ENCODE results near the gene TMEM196. TPM values are rescaled to one million over a fixed set of nuclear protein-coding genes. Genes with fewer than 3 reads are reported as not detected.

The TMEM196 gene
- total and polyA plus RNA-seq, 8 donors, result 0.19 to 5.2 (median 0.66) TPM

DNA sequence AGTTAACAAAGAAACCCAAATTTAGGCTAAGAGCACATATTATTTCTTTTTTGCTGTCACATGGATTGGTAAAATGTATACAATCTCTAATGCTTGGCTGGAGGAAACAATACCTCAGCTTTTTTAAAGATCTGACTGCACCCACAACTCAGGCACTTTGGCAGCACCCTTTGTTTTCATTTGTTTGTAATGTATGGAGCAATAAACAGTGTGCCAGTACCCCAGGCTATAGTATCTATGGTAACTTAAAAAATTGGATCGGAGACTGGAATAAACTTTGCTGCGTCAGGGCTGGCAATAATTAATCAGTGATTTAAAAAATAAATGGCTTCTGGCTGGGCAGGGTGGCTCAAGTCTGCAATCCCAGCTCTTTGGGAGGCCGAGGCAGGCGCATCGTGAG, 91.8 kb downstream of the TMEM196 start:
- Histone ChIP-seq H3K4me3 (no peak overlapping the region), H3K4me1 (no peaks in the 10 kb centered on the region), H3K36me3 (no peaks in the 10 kb centered on the region), H3K9me3 (no peaks in the 10 kb centered on the region), H3K27me3 (no peaks in the 10 kb centered on the region), H3K27ac (no peak overlapping the region)
- intact Hi-C loops (cut with DNase I), result no loop called here
- TF ChIP-seq CTCF (IDR thresholded peaks at IDR 0.05), result no peak
- no peak for DNase-seq
- no peak for FAIRE-seq
- no peak for ATAC-seq
- WGBS, 2 donors, result 79 to 84% methylated on average over 5 of the region's 5 CpGs

- Histone ChIP-seq H3K36me3 (no peaks in the 10 kb centered on the region), H3K9me3 (no peaks in the 10 kb centered on the region), H3K27me3 (no peaks in the 10 kb centered on the region), H3K27ac (no peak overlapping the region), H3K4me1 (no peaks in the 10 kb centered on the region), H3K4me3 (no peak overlapping the region)
- intact Hi-C loops (cut with DNase I), result no loop called here
- DNase-seq (no peak), FAIRE-seq (no peak), ATAC-seq (no peak)
- WGBS, 2 donors, result 53 to 63% methylated on average over 2 of the region's 2 CpGs
- no peak for TF ChIP-seq CTCF (IDR thresholded peaks at IDR 0.05)
Measured at GRCh38 chr7:19677180-19677579, 96.2 kb downstream of the TMEM196 start.

DNA sequence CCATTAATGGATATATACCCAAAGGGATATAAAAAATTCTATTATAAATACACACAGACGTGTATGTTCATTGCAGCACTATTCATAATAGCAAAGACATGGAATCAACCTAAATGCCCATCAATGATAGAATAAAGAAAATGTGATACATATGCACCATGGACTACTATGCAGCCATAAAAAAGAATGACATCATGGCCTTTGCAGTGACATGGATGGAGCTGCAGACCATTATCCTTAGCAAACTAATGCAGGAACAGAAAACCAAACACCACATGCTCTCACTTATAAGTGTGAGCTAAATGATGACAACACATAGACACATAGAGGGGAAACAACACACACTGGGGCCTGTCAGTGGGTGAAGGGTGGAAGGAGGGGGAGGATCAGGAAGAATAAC, 97.6 kb downstream of the TMEM196 start:
- no peak for TF ChIP-seq CTCF (IDR thresholded peaks at IDR 0.05)
- Histone ChIP-seq H3K4me3 (no peak overlapping the region), H3K9me3 (no peaks in the 10 kb centered on the region), H3K36me3 (no peaks in the 10 kb centered on the region), H3K27me3 (no peaks in the 10 kb centered on the region), H3K27ac (no peak overlapping the region), H3K4me1 (no peaks in the 10 kb centered on the region)
- intact Hi-C loops (cut with DNase I), result no loop called here
- no peak for DNase-seq
- 43 to 57% methylated on average over 1 of the region's 1 CpG for WGBS, 2 donors
- no peak for ATAC-seq
- FAIRE-seq, result no peak

DNA sequence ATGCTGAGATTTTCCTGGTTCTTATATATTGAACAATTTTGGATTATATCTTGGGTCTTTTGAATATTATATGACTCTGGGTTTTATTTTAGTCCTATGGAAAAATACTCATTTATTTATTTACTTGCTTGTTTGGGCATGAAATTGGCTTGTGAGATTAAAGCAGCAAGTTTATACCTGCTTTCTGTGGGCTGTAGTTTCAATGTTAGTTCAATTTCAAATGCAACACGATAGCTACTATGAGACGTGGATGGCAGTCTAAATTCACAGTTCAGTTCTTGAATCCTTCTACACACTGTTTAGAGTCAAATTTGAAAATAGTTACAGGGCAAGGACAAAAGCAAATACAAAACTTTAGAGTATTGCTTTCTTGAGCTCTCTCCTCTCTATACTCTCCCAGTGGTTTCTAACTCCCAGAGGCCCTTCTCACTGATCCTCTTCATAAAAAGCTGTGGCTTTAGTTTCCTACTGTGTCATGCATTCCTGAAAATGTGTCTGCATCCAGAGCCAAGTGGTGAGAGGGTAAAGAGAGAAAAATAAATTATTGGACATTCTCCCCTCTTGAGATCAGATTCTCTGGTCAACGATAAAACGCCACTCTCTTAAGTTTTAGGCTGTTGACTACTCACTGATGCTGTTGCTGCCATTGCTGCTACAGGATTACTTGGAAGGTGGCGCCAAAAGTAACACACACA, 99.0 kb downstream of the TMEM196 start:
- Histone ChIP-seq H3K36me3 (no peaks in the 10 kb centered on the region), H3K27ac (no peak overlapping the region), H3K27me3 (no peaks in the 10 kb centered on the region), H3K4me1 (no peaks in the 10 kb centered on the region), H3K4me3 (no peak overlapping the region), H3K9me3 (no peaks in the 10 kb centered on the region)
- DNase-seq, result no peak
- ATAC-seq, result no peak
- TF ChIP-seq CTCF (IDR thresholded peaks at IDR 0.05), result no peak
- no peak for FAIRE-seq
- intact Hi-C loops (cut with DNase I), result no loop called here
- 61 to 74% methylated on average over 5 of the region's 5 CpGs for WGBS, 2 donors

DNA sequence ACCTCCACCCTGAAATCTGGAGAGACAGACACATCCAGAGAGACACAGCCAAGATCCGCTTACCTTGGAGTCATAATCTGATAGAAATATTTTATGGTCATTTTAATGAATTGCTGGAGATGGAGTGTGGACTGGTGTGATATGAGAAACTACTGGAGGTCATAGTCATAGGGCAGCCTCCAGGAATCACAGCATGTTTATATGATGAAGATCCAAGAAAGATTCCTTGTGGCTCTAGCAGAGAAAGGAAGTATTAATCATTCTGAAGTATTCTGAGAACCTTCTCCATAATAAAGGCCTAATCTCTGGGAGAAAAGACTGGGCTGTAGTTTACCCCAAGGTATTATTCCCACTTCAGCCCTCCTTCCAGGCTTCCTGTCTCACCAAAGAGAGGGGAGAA, 102.6 kb downstream of the TMEM196 start:
- FAIRE-seq (no peak), ATAC-seq (no peak), DNase-seq (no peak)
- Histone ChIP-seq H3K27ac (no peak overlapping the region), H3K9me3 (no peaks in the 10 kb centered on the region), H3K4me3 (no peak overlapping the region), H3K4me1 (no peaks in the 10 kb centered on the region), H3K36me3 (no peaks in the 10 kb centered on the region), H3K27me3 (peaks cover 0 to 3% (median 0%) of the 10 kb centered on the region in 4 donors)
- no peak for TF ChIP-seq CTCF (IDR thresholded peaks at IDR 0.05)
- intact Hi-C loops (cut with DNase I), result no loop called here
- WGBS, 2 donors, result 81 to 92% methylated on average over 1 of the region's 1 CpG

Data from pancreas (tissue), 10 donors.